SH-SY5Y (cell line): Measurements from ENCODE around the gene SLC9B1.

Source experiments
- GATA2 ChIP-seq: IDR thresholded peaks from 2 replicates; pipeline ENCODE4 v1.6.1; 2011; ENCODE audit warnings: mild to moderate bottlenecking, low read depth, low read length
- GATA3 ChIP-seq: IDR thresholded peaks from 2 replicates; pipeline ENCODE4 v1.6.1; 2011; ENCODE audit warnings: low read depth, mild to moderate bottlenecking, low read length, moderate library complexity

- TF ChIP-seq GATA2 (no peak), GATA3 (no peak)
Observed at GRCh38 chr4:103054030-103054429, 34.5 kb upstream of the SLC9B1 start.
